ENCODE data around the gene RAB40AL.

- TF ChIP-seq TEAD4 (IDR thresholded peaks at IDR 0.05; ENCODE audit: low read depth, low read length) (no peak), CBX8 (IDR thresholded peaks at IDR 0.05; ENCODE audit: borderline replicate concordance, low read depth, low read length) (no peak), POLR2AphosphoS5 (IDR thresholded peaks at IDR 0.05; ENCODE audit: low read depth, low read length) (no peak), SP2 (IDR thresholded peaks at IDR 0.05; ENCODE audit: low read length) (no peak), POLR2A (IDR thresholded peaks at IDR 0.05; ENCODE audit: control extremely low read depth in 1 of 2, low read depth in 2 of 2, low read length in 2 of 2) (no peak), RBBP5 (IDR thresholded peaks at IDR 0.05; ENCODE audit: borderline replicate concordance, low read depth, low read length) (no peak), NANOG (IDR thresholded peaks at IDR 0.05; ENCODE audit: insufficient read depth, low read depth, low read length, poor library complexity, severe bottlenecking) (no peak), BRCA1 (IDR thresholded peaks at IDR 0.05; ENCODE audit: low read depth, low read length) (no peak)
- TF ChIP-seq, protein P1, sequence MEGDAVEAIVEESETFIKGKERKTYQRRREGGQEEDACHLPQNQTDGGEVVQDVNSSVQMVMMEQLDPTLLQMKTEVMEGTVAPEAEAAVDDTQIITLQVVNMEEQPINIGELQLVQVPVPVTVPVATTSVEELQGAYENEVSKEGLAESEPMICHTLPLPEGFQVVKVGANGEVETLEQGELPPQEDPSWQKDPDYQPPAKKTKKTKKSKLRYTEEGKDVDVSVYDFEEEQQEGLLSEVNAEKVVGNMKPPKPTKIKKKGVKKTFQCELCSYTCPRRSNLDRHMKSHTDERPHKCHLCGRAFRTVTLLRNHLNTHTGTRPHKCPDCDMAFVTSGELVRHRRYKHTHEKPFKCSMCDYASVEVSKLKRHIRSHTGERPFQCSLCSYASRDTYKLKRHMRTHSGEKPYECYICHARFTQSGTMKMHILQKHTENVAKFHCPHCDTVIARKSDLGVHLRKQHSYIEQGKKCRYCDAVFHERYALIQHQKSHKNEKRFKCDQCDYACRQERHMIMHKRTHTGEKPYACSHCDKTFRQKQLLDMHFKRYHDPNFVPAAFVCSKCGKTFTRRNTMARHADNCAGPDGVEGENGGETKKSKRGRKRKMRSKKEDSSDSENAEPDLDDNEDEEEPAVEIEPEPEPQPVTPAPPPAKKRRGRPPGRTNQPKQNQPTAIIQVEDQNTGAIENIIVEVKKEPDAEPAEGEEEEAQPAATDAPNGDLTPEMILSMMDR (IDR thresholded peaks at IDR 0.05; ENCODE audit: control extremely low read depth in 1 of 3, insufficient read depth in 1 of 3, low read depth in 1 of 3, low read length in 3 of 3), result no peak
Measured at GRCh38 chrX:102930990-102931756, 5.9 kb upstream of the RAB40AL start.

Measured in H1 (cell line).